Stimulated activated CD4-positive, alpha-beta T cell treated with anti-CD3 and anti-CD28 coated beads, Interleukin-15, amount 100 ng/mL, for 24 hours (primary cell): ENCODE measurements around the gene GTF2H4.

Experiments
- DNase-seq: peaks from one replicate; pipeline ENCODE4 v3.0.0-alpha.2; 2020

Gene GTF2H4

DNA sequence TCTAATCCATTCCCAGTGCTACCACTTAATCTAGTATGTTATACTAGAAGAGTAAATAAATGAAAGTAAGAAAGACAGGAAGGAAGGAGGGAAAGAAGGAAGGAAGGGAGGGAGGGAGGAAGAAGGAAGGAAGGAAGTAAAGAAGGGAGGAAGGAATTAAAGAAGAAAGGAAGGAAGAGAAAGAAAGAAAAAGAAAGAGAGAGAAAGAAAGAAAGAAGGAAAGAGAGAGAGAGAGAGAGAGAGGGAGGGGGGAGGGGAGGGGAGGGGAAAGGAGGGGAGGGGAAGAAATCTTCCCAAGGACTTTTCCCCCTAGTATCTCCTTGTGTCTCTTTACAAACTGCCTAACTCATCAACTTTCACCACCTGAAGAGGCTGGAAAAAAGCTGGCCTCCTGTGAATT lies 54.7 kb downstream of the GTF2H4 start:
- DNase-seq = no peak

DNA sequence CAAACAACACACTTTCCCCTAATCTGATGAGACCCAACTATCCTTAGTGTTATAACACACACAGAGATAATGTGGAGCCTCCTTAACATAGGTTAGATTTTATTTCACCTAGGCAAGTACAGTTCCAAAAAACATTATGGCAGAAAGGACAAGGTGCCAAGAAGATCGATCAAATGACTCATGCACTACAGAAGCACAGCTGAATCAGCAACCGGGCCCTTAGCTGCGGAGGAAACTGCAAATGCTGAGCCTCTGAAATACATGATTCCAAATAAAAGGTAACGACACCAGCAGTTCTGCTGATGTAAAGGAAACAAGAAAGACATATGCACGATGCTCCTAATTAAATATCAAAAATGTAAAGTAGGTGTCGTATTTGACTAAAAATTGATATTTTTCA lies 55.6 kb downstream of the GTF2H4 start:
- no peak for DNase-seq
